Vagina (tissue), 2 donors: ENCODE data around the gene PPP1R14B. TPM values are rescaled to one million over a fixed set of nuclear protein-coding genes. Genes with fewer than 3 reads are reported as not detected.

Experiments
- DNase-seq, 2 donors: peaks; one replicate each; pipeline ENCODE4 v3.0.0-alpha.2; 2017; ENCODE audit errors: extremely low spot score in 2 of 2
- H3K27ac ChIP-seq: fragments of 200-600 bp; sonication (generic); one replicate; pipeline ENCODE4 v1.5.1; 2019
- H3K27me3 ChIP-seq: fragments of 200-600 bp; sonication (generic); one replicate; pipeline ENCODE4 v1.5.1; 2019
- H3K36me3 ChIP-seq, 2 donors: fragments of 200-600 bp; sonication (generic); one replicate each; pipeline ENCODE4 v1.5.1; 2017 to 2019
- H3K4me1 ChIP-seq: fragments of 200-600 bp; sonication (generic); one replicate; pipeline ENCODE4 v1.5.1; 2019
- H3K4me3 ChIP-seq, 2 donors: fragments of 200-600 bp; sonication (generic); 1 replicate in 1 of 2; 2 replicates in 1 of 2; pipeline ENCODE4 v1.5.1; 2016 to 2019
- H3K9me3 ChIP-seq: fragments of 200-600 bp; sonication (generic); one replicate; pipeline ENCODE4 v1.5.1; 2019
- CTCF ChIP-seq, 3 experiments: fragments of 450-650 bp in 2 of 3; fragments of 200-600 bp in 1 of 3; sonication (generic) in 1 of 3; IDR thresholded peaks; one replicate each; pipeline ENCODE4 v1.5.1; 2017 to 2019; ENCODE audit warnings: antibody characterized with exemption in 3 of 3, mild to moderate bottlenecking in 2 of 3, moderate library complexity in 2 of 3
- POLR2A ChIP-seq, 2 donors: fragments of 450-650 bp; IDR thresholded peaks; one replicate each; pipeline ENCODE4 v1.6.1; 2017; ENCODE audit warnings: antibody characterized with exemption in 2 of 2, mild to moderate bottlenecking in 2 of 2, moderate library complexity in 2 of 2
- POLR2AphosphoS5 ChIP-seq, 2 donors: sonication (generic); formaldehyde crosslinking; IDR thresholded peaks; one replicate each; pipeline ENCODE4 v1.9.0; 2017; ENCODE audit warnings: antibody characterized with exemption in 2 of 2, mild to moderate bottlenecking in 2 of 2, low read depth in 1 of 2; ENCODE audit not compliant: insufficient read depth in 1 of 2
- intact Hi-C: fragments of 100-400 bp; cut with DNase I; formaldehyde crosslinking; loops from one replicate; pipeline ENCODE4 v1.15.1; 2023
- small RNA-seq: library from RNA; depleted of rRNA; stranded (forward); fragments of <200 nt; gene quantifications from one replicate; pipeline ENCODE3, GENCODE V24; 2016
- total RNA-seq: library from RNA; depleted of rRNA; stranded (reverse); fragments of >200 nt; gene quantifications from one replicate; pipeline ENCODE4 v1.2.3, GENCODE V29; 2016

The PPP1R14B gene
- total RNA-seq, 1 donor from 2014 or later, result 85.2 TPM

DNA sequence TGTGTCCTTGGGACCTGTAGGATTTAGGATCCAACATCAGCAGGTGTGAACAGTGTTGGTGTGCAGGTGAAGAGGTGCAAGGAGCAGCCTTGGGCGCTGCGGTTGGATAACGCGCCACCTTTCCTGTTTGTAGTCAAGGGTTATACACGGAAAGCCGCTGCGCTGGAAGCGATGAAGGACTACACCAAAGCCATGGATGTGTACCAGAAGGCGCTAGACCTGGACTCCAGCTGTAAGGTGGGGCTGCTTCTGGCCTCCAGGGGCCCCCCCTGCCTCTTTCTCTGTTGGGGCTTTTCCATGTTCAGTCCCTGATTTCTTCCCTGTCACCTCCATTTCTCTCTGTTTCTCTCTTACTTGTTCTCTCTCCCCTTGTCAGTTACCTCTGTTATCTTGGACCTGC is 43.8 kb downstream of the PPP1R14B start:
- intact Hi-C loops, result no loop called here
- H3K4me1 ChIP-seq, result peaks cover 18% of the 10 kb centered on the region
- no peak overlapping the region for H3K27ac ChIP-seq
- H3K36me3 ChIP-seq, result peaks cover 0 to 59% of the 10 kb centered on the region in 2 donors
- DNase-seq, result no peak
- H3K4me3 ChIP-seq, result no peak overlapping the region
- TF ChIP-seq POLR2AphosphoS5 (IDR thresholded peaks at IDR 0.05; ENCODE audit: insufficient read depth in 1 of 2, low read depth in 1 of 2) (no peak), POLR2A (IDR thresholded peaks at IDR 0.05) (no peak), CTCF (IDR thresholded peaks at IDR 0.05) (no peak)
- H3K9me3 ChIP-seq, result no peaks in the 10 kb centered on the region
- no peaks in the 10 kb centered on the region for H3K27me3 ChIP-seq

DNA sequence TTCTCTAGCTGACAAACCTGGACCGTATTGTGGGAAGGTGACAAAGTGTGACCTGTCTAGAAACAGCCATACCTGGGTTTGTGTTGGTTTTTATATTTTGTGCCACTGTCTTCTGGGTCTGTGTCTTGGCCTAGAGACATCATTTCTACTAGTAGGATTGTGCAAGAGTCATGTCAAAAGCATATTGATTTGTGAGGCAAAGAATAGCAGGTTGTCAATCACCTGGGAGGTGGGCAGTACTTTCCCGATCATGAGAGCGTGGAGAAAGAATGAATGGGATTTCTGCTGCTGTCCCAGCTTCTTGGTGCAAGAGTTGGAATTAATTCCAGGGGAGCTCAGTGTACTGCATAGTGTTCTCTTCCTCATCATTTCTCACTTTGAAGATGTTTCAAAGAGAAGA is 45.2 kb downstream of the PPP1R14B start:
- Histone ChIP-seq H3K36me3 (peaks cover 0 to 73% of the 10 kb centered on the region in 2 donors), H3K4me1 (peaks cover 11% of the 10 kb centered on the region), H3K4me3 (no peak overlapping the region), H3K27ac (no peak overlapping the region), H3K27me3 (no peaks in the 10 kb centered on the region), H3K9me3 (no peaks in the 10 kb centered on the region)
- no peak for TF ChIP-seq POLR2A (IDR thresholded peaks at IDR 0.05)
- TF ChIP-seq CTCF (IDR thresholded peaks at IDR 0.05), result no peak
- TF ChIP-seq POLR2AphosphoS5 (IDR thresholded peaks at IDR 0.05; ENCODE audit: insufficient read depth in 1 of 2, low read depth in 1 of 2), result no peak
- no peak for DNase-seq
- intact Hi-C loops, result no loop called here

GRCh38 chr11:64198511-64198910 is 48.2 kb downstream of the PPP1R14B start:
- Histone ChIP-seq H3K4me3 (no peak overlapping the region), H3K4me1 (no peaks in the 10 kb centered on the region), H3K27ac (no peak overlapping the region), H3K27me3 (no peaks in the 10 kb centered on the region), H3K9me3 (no peaks in the 10 kb centered on the region), H3K36me3 (peaks cover 7 to 97% of the 10 kb centered on the region in 2 donors)
- DNase-seq, result no peak
- intact Hi-C loops, result no loop called here
- TF ChIP-seq POLR2AphosphoS5 (IDR thresholded peaks at IDR 0.05; ENCODE audit: insufficient read depth in 1 of 2, low read depth in 1 of 2), result no peak
- no peak for TF ChIP-seq CTCF (IDR thresholded peaks at IDR 0.05)
- TF ChIP-seq POLR2A (IDR thresholded peaks at IDR 0.05), result no peak

- TF ChIP-seq POLR2A (IDR thresholded peaks at IDR 0.05) (no peak), CTCF (IDR thresholded peaks at IDR 0.05) (no peak), POLR2AphosphoS5 (IDR thresholded peaks at IDR 0.05; ENCODE audit: insufficient read depth in 1 of 2, low read depth in 1 of 2) (no peak)
- Histone ChIP-seq H3K4me3 (no peak overlapping the region), H3K36me3 (peaks cover 7 to 86% of the 10 kb centered on the region in 2 donors), H3K9me3 (no peaks in the 10 kb centered on the region), H3K27me3 (no peaks in the 10 kb centered on the region), H3K27ac (no peak overlapping the region), H3K4me1 (peaks cover 13% of the 10 kb centered on the region)
- DNase-seq, result no peak
- intact Hi-C loops, result no loop called here
Measured at GRCh38 chr11:64196626-64197025, 50.1 kb downstream of the PPP1R14B start.

Small RNA genes within 50 kb of the gene (small RNA-seq; reads per million reads assigned to genes)
- not detected for gene RF00019

Other genes starting within 250 kb of the PPP1R14B start
- gene FLRT1, start 211.0 kb downstream of the PPP1R14B start, total RNA-seq, result 0.49 TPM
- gene MACROD1, start 80.8 kb downstream of the PPP1R14B start, total RNA-seq, result 61.4 TPM
- 91.3 TPM for gene STIP1, start 60.8 kb downstream of the PPP1R14B start, total RNA-seq
- 24.3 TPM for gene FERMT3, start 40.2 kb downstream of the PPP1R14B start, total RNA-seq
- 27.7 TPM for gene TRPT1, start 20.8 kb downstream of the PPP1R14B start, total RNA-seq
- gene NUDT22, start 20.7 kb downstream of the PPP1R14B start, total RNA-seq, result 38.8 TPM
- 43.7 TPM for gene DNAJC4, start 16.4 kb downstream of the PPP1R14B start, total RNA-seq
- 44.9 TPM for gene VEGFB, start 12.4 kb downstream of the PPP1R14B start, total RNA-seq
- 66.0 TPM for gene FKBP2, start 5.8 kb downstream of the PPP1R14B start, total RNA-seq
- gene PLCB3, start 4.6 kb upstream of the PPP1R14B start, total RNA-seq, result 33.1 TPM
- gene BAD, start 37.7 kb upstream of the PPP1R14B start, total RNA-seq, result 83.5 TPM
- 20.6 TPM for gene GPR137, start 38.9 kb upstream of the PPP1R14B start, total RNA-seq
- 0.98 TPM for gene KCNK4, start 44.4 kb upstream of the PPP1R14B start, total RNA-seq
- not detected for gene CATSPERZ, start 53.4 kb upstream of the PPP1R14B start, total RNA-seq
- gene ESRRA, start 58.6 kb upstream of the PPP1R14B start, total RNA-seq, result 44.4 TPM
- 195 TPM for gene TRMT112, start 70.6 kb upstream of the PPP1R14B start, total RNA-seq
- gene PRDX5, start 71.2 kb upstream of the PPP1R14B start, total RNA-seq, result 229 TPM
- 7.9 TPM for gene CCDC88B, start 93.3 kb upstream of the PPP1R14B start, total RNA-seq
- 39.3 TPM for gene RPS6KA4, start 112.2 kb upstream of the PPP1R14B start, total RNA-seq